Hepatocyte (in vitro differentiated cells): ENCODE measurements around the gene RNF141. TPM values are rescaled to one million over a fixed set of nuclear protein-coding genes. Genes with fewer than 3 reads are reported as not detected.

Experiments used
- DNase-seq: peaks from one replicate; pipeline ENCODE4 v3.0.0-alpha.2; 2016; ENCODE audit warnings: low spot score
- H2AFZ ChIP-seq: fragments of 200-600 bp; sonication (generic); 2 replicates; pipeline ENCODE4 v1.6.0; 2016; ENCODE audit warnings: antibody characterized with exemption, mild to moderate bottlenecking
- H3K27ac ChIP-seq: fragments of 200-600 bp; sonication (generic); 2 replicates; pipeline ENCODE4 v1.5.1; 2016; ENCODE audit warnings: mild to moderate bottlenecking
- H3K27me3 ChIP-seq: fragments of 200-600 bp; sonication (generic); 2 replicates; pipeline ENCODE4 v1.6.1; 2016
- H3K36me3 ChIP-seq: fragments of 200-600 bp; sonication (generic); replicated peaks from 2 replicates; pipeline ENCODE4 v1.5.1; 2016; ENCODE audit warnings: low read depth; ENCODE audit not compliant: insufficient read depth
- H3K4me1 ChIP-seq: fragments of 200-600 bp; sonication (generic); 2 replicates; pipeline ENCODE4 v1.5.1; 2016; ENCODE audit warnings: mild to moderate bottlenecking, moderate library complexity; ENCODE audit not compliant: insufficient read depth
- H3K4me2 ChIP-seq: fragments of 200-600 bp; sonication (generic); 2 replicates; pipeline ENCODE4 v1.6.0; 2016
- H3K4me3 ChIP-seq: fragments of 200-600 bp; sonication (generic); 2 replicates; pipeline ENCODE4 v1.5.1; 2016; ENCODE audit warnings: mild to moderate bottlenecking
- H3K79me2 ChIP-seq: fragments of 200-600 bp; sonication (generic); 2 replicates; pipeline ENCODE4 v1.6.0; 2017; ENCODE audit warnings: mild to moderate bottlenecking
- H3K9me2 ChIP-seq: fragments of 200-600 bp; sonication (generic); replicated peaks from 2 replicates; pipeline ENCODE4 v1.6.0; 2017; ENCODE audit warnings: mild to moderate bottlenecking; ENCODE audit not compliant: insufficient read depth
- H3K9me3 ChIP-seq: fragments of 200-600 bp; sonication (generic); 2 replicates; pipeline ENCODE4 v1.5.1; 2016; ENCODE audit warnings: low read depth, mild to moderate bottlenecking
- H4K20me1 ChIP-seq: fragments of 200-600 bp; sonication (generic); 2 replicates; pipeline ENCODE4 v1.6.0; 2016; ENCODE audit warnings: mild to moderate bottlenecking; ENCODE audit not compliant: insufficient read depth, poor library complexity, severe bottlenecking
- CTCF ChIP-seq: fragments of 200-600 bp; sonication (generic); IDR thresholded peaks from 2 replicates; pipeline ENCODE4 v1.5.1; 2016; ENCODE audit warnings: antibody characterized with exemption, mild to moderate bottlenecking; ENCODE audit not compliant: poor library complexity
- EZH2 ChIP-seq: fragments of 200-600 bp; sonication (generic); IDR thresholded peaks from 2 replicates; pipeline ENCODE4 v1.6.1; 2016; ENCODE audit warnings: antibody characterized with exemption, mild to moderate bottlenecking, borderline replicate concordance
- EZH2phosphoT487 ChIP-seq: fragments of 200-600 bp; sonication (generic); IDR thresholded peaks from one replicate; pipeline ENCODE4 v1.6.1; 2018; ENCODE audit warnings: antibody characterized with exemption, mild to moderate bottlenecking, low read depth, moderate library complexity; ENCODE audit not compliant: unreplicated experiment, severe bottlenecking
- WGBS: methylation state at CpG from one replicate; pipeline ENCODE4 v1.1.6; 2016; ENCODE audit warnings: low lambda C conversion rate; ENCODE audit errors: missing lambda C conversion rate; 5-methylcytosine and 5-hydroxymethylcytosine counted together
- microRNA counts: library from miRNA; unstranded; fragments of <30 nt; microRNA quantifications from one replicate; lab custom pipeline; 2017
- polyA plus RNA-seq: library from polyadenylated mRNA; unstranded; fragments of >200 nt; fragmentation: Nextera tagmentation; extraction: Ambion mirVana; gene quantifications from 2 replicates; pipeline ENCODE4 v1.2.1, GENCODE V29; 2016
- total RNA-seq: library from RNA; depleted of rRNA; stranded (reverse); fragments of >200 nt; gene quantifications from 2 replicates; pipeline ENCODE4 v1.2.3, GENCODE V29; 2014

Gene RNF141
- total and polyA plus RNA-seq, 2 experiments from 2014 or later = 21.2 to 32.9 TPM

- TF ChIP-seq EZH2phosphoT487 (no peak), EZH2 (no peak), CTCF (no peak)
- Histone ChIP-seq H3K27ac (no peak overlapping the region), H3K9me3 (no peaks in the 10 kb centered on the region), H3K27me3 (no peaks in the 10 kb centered on the region), H3K4me1 (peaks cover 4% of the 10 kb centered on the region), H3K79me2 (no peaks in the 10 kb centered on the region), H3K9me2 (no peaks in the 10 kb centered on the region), H2AFZ (no peak overlapping the region), H3K36me3 (no peaks in the 10 kb centered on the region), H4K20me1 (no peaks in the 10 kb centered on the region), H3K4me2 (no peak overlapping the region), H3K4me3 (no peak overlapping the region)
- DNase-seq = no peak
- WGBS = 77% methylated on average over 5 of the region's 5 CpGs
These were observed 78.2 kb downstream of the RNF141 start for GRCh38 chr11:10462746-10463300.

MicroRNAs encoded within 50 kb of the gene (microRNA counts, 767-probe panel; counts per million panel counts)
- microRNA hsa-miR-4485 (lab: Ali Mortazavi, UCI) = not detected

Other genes starting within 250 kb of the RNF141 start
- 74.4 and 83.2 TPM in 2 replicates for gene SBF2, start 247.0 kb downstream of the RNF141 start, total RNA-seq
- 25.7 and 32.7 TPM in 2 replicates for gene SBF2, start 247.0 kb downstream of the RNF141 start, polyA plus RNA-seq
- 74.1 and 87.8 TPM in 2 replicates for gene ADM, start 236.1 kb downstream of the RNF141 start, total RNA-seq
- gene ADM, start 236.1 kb downstream of the RNF141 start, polyA plus RNA-seq = 84.6 and 90.3 TPM in 2 replicates
- gene AMPD3, start 85.9 kb downstream of the RNF141 start, total RNA-seq = 3.4 and 4.1 TPM in 2 replicates
- 1.8 and 3.6 TPM in 2 replicates for gene AMPD3, start 85.9 kb downstream of the RNF141 start, polyA plus RNA-seq
- 4.5 and 9.1 TPM in 2 replicates for gene LYVE1, start 27.5 kb upstream of the RNF141 start, total RNA-seq
- gene LYVE1, start 27.5 kb upstream of the RNF141 start, polyA plus RNA-seq = 2.9 and 4.3 TPM in 2 replicates
- gene IRAG1, start 152.6 kb upstream of the RNF141 start, total RNA-seq = 5.7 and 7.1 TPM in 2 replicates
- gene IRAG1, start 152.6 kb upstream of the RNF141 start, polyA plus RNA-seq = 3.1 and 3.2 TPM in 2 replicates
- gene CTR9, start 210.1 kb upstream of the RNF141 start, total RNA-seq = 28.0 and 29.1 TPM in 2 replicates
- gene CTR9, start 210.1 kb upstream of the RNF141 start, polyA plus RNA-seq = 23.6 and 24.4 TPM in 2 replicates